Middle frontal gyrus (tissue), 1 donor: ENCODE data around the gene NAV3.

Experiments used
- DNase-seq: peaks from one replicate; pipeline ENCODE4 v3.0.0-alpha.2; 2015; ENCODE audit warnings: low spot score; ENCODE audit errors: extremely low spot score

Gene NAV3

GRCh38 chr12:77830583-77831351 lies at the start of gene NAV3:
TSS of gene NAV3 (plus strand) at chr12:77830894. CDS start at chr12:77831462, 568 bp downstream.
- DNase-seq: no peak

- no peak for DNase-seq
Observed at GRCh38 chr12:77782034-77782433, 48.7 kb upstream of the NAV3 start.

- DNase-seq: no peak
Observed at GRCh38 chr12:77782766-77783165, 47.9 kb upstream of the NAV3 start.

- no peak for DNase-seq
Observed at GRCh38 chr12:77785211-77785610, 45.5 kb upstream of the NAV3 start.

- no peak for DNase-seq
Observed at GRCh38 chr12:77786675-77787074, 44.0 kb upstream of the NAV3 start.

GRCh38 chr12:77788231-77789168 lies 42.2 kb upstream of the NAV3 start:
- no peak for DNase-seq

GRCh38 chr12:77795699-77796098 lies 35.0 kb upstream of the NAV3 start:
- no peak for DNase-seq

GRCh38 chr12:77796775-77797174 lies 33.9 kb upstream of the NAV3 start:
- no peak for DNase-seq

- DNase-seq: no peak
Observed at GRCh38 chr12:77800501-77800900, 30.2 kb upstream of the NAV3 start.

- no peak for DNase-seq
Observed at GRCh38 chr12:77808534-77808933, 22.2 kb upstream of the NAV3 start.

GRCh38 chr12:77813558-77813957 lies 17.1 kb upstream of the NAV3 start:
- no peak for DNase-seq

GRCh38 chr12:77814386-77814785 lies 16.3 kb upstream of the NAV3 start:
- no peak for DNase-seq

GRCh38 chr12:77816196-77816595 lies 14.5 kb upstream of the NAV3 start:
- DNase-seq: no peak

- no peak for DNase-seq
Observed at GRCh38 chr12:77817276-77817675, 13.4 kb upstream of the NAV3 start.

- DNase-seq: no peak
Observed at GRCh38 chr12:77818351-77818750, 12.3 kb upstream of the NAV3 start.

- no peak for DNase-seq
Observed at GRCh38 chr12:77821699-77822203, 8.9 kb upstream of the NAV3 start.

- no peak for DNase-seq
Observed at GRCh38 chr12:77833329-77833728, 2.6 kb downstream of the NAV3 start.

GRCh38 chr12:77834618-77835017 lies 3.9 kb downstream of the NAV3 start:
- DNase-seq: no peak

- DNase-seq: no peak
Observed at GRCh38 chr12:77835969-77836368, 5.3 kb downstream of the NAV3 start.

GRCh38 chr12:77837876-77838291 lies 7.2 kb downstream of the NAV3 start:
- no peak for DNase-seq

GRCh38 chr12:77841521-77841920 lies 10.8 kb downstream of the NAV3 start:
- DNase-seq: no peak

GRCh38 chr12:77842430-77842829 lies 11.7 kb downstream of the NAV3 start:
- no peak for DNase-seq
